Panc1 (cell line): ENCODE results near the gene GPR149.

Experiments used
- CTCF ChIP-seq: fragments of 450-650 bp; IDR thresholded peaks from 2 replicates; pipeline ENCODE4 v1.5.1; 2017; ENCODE audit warnings: mild to moderate bottlenecking
- POLR2AphosphoS5 ChIP-seq: IDR thresholded peaks from 2 replicates; pipeline ENCODE4 v1.6.1; 2012; ENCODE audit warnings: mild to moderate bottlenecking, low read depth, low read length, moderate library complexity
- TCF7L2 ChIP-seq: IDR thresholded peaks from 2 replicates; pipeline ENCODE4 v1.6.1; 2011; ENCODE audit warnings: mild to moderate bottlenecking, low read depth, low read length, inconsistent platforms

GRCh38 chr3:154367221-154367620, 62.8 kb downstream of the GPR149 start:
- TF ChIP-seq CTCF (no peak), POLR2AphosphoS5 (no peak), TCF7L2 (no peak)
